HCT116 (cell line): ENCODE results near the gene TTBK1. TPM values are rescaled to one million over a fixed set of nuclear protein-coding genes. Genes with fewer than 3 reads are reported as not detected.

Experiments
- ATAC-seq: fragments of 200-7000 bp; cut with Tn5 transposase; 2 replicates; pipeline ENCODE4 v1.9.1; 2020; ENCODE audit warnings: mild to moderate bottlenecking, moderate library complexity
- BruUV-seq: library from RNA; stranded (reverse); fragments of 400-500 nt; replicated peaks from 2 replicates; lab custom pipeline; 2021; lab: Mats Ljungman, UMichigan
- CTCF ChIA-PET: fragments of 300-600 bp; sonication (Branson Sonifier 250); formaldehyde crosslinking; loops from one replicate; lab custom pipeline; 2021; ENCODE audit warnings: antibody characterized with exemption; lab: Charles Lee
- POLR2A ChIA-PET: fragments of 300-600, 350-600 bp; sonication (Branson Sonifier 250); formaldehyde crosslinking; loops from one replicate; lab custom pipeline; 2021; ENCODE audit warnings: antibody characterized with exemption; lab: Charles Lee
- RAD21 ChIA-PET, 2 experiments: fragments of 300-600 bp; sonication (Branson Sonifier 250); formaldehyde crosslinking; loops; one replicate each; lab custom pipeline; 2023; ENCODE audit warnings: low total read pairs in 2 of 2; ENCODE audit not compliant: uncharacterized antibody in 2 of 2, unreplicated experiment in 2 of 2, low non-redundant PET in 1 of 2; lab: Charles Lee
- DNase-seq: peaks from one replicate; pipeline ENCODE4 v3.0.0-alpha.2; 2010; ENCODE audit warnings: low read depth, low spot score
- H2AFZ ChIP-seq: fragments of 200-600 bp; shearing (Covaris generic), sonication (generic); 2 replicates; pipeline ENCODE4 v1.6.1; 2017; ENCODE audit warnings: low read depth, mixed run types, mixed read lengths, antibody characterized with exemption, low read length; ENCODE audit not compliant: poor library complexity, severe bottlenecking
- H3K27ac ChIP-seq: 2 replicates; pipeline ENCODE4 v1.5.1; 2012; ENCODE audit warnings: low read depth, low read length
- H3K27me3 ChIP-seq: fragments of 200-600 bp; sonication (generic); 2 replicates; pipeline ENCODE4 v1.6.1; 2016; ENCODE audit warnings: mixed run types, low read length, mixed read lengths; ENCODE audit not compliant: insufficient read depth
- H3K36me3 ChIP-seq, 2 experiments: fragments of 200-500 bp in 1 of 2; fragments of 200-600 bp in 1 of 2; sonication (Bioruptor generic) in 1 of 2; sonication (generic) in 1 of 2; 2 replicates each; pipeline versions ENCODE4 v1.5.1 to v1.6.1; 2014 to 2016; ENCODE audit warnings: low read length in 2 of 2, inconsistent platforms in 1 of 2, mixed read lengths in 1 of 2, mixed run types in 1 of 2; ENCODE audit not compliant: insufficient read depth in 2 of 2, control insufficient read depth in 1 of 2
- H3K4me1 ChIP-seq, 2 experiments: fragments of 200-600 bp in 1 of 2; sonication (generic) in 1 of 2; 2 replicates each; pipeline versions ENCODE4 v1.5.1 to v1.6.1; 2012 to 2017; ENCODE audit warnings: low read length in 2 of 2, inconsistent platforms in 1 of 2, mild to moderate bottlenecking in 1 of 2, mixed read lengths in 1 of 2, mixed run types in 1 of 2, moderate library complexity in 1 of 2; ENCODE audit not compliant: insufficient read depth in 2 of 2, control insufficient read depth in 1 of 2
- H3K4me2 ChIP-seq: fragments of 200-600 bp; sonication (generic); 2 replicates; pipeline ENCODE4 v1.6.1; 2017; ENCODE audit warnings: mixed run types, low read length, mixed read lengths
- H3K4me3 ChIP-seq, 2 experiments: fragments of 200-600 bp in 1 of 2; sonication (generic) in 1 of 2; replicated peaks in 1 of 2; 2 replicates each; pipeline ENCODE4 v1.5.1; 2011 to 2016; ENCODE audit warnings: low read length in 2 of 2, control low read depth in 1 of 2, low read depth in 1 of 2, mild to moderate bottlenecking in 1 of 2, mixed read lengths in 1 of 2, mixed run types in 1 of 2
- H3K79me2 ChIP-seq: fragments of 200-600 bp; sonication (generic); 2 replicates; pipeline ENCODE4 v1.6.1; 2017; ENCODE audit warnings: mild to moderate bottlenecking, mixed run types, low read length, moderate library complexity, mixed read lengths; ENCODE audit not compliant: insufficient read depth
- H3K9ac ChIP-seq: fragments of 200-600 bp; sonication (generic); 2 replicates; pipeline ENCODE4 v1.6.1; 2016; ENCODE audit warnings: low read length, mixed read lengths
- H3K9me2 ChIP-seq: fragments of 200-600 bp; sonication (generic), shearing (Covaris generic); 2 replicates; pipeline ENCODE4 v1.6.1; 2017; ENCODE audit warnings: mixed run types, mild to moderate bottlenecking, moderate library complexity; ENCODE audit not compliant: insufficient read depth
- H3K9me3 ChIP-seq, 2 experiments: fragments of 200-500 bp in 1 of 2; fragments of 200-600 bp in 1 of 2; sonication (Bioruptor generic) in 1 of 2; sonication (generic) in 1 of 2; 2 replicates each; pipeline ENCODE4 v1.6.1; 2014 to 2017; ENCODE audit warnings: low read length in 2 of 2, mixed read lengths in 2 of 2, inconsistent platforms in 1 of 2, low read depth in 1 of 2, mild to moderate bottlenecking in 1 of 2, mixed run types in 1 of 2, moderate library complexity in 1 of 2; ENCODE audit not compliant: control insufficient read depth in 1 of 2, insufficient read depth in 1 of 2
- H4K20me1 ChIP-seq: fragments of 200-600 bp; sonication (generic), shearing (Covaris generic); 2 replicates; pipeline ENCODE4 v1.6.1; 2017; ENCODE audit warnings: mixed run types, mild to moderate bottlenecking, moderate library complexity; ENCODE audit not compliant: insufficient read depth
- CEBPB ChIP-seq: IDR thresholded peaks from 2 replicates; pipeline ENCODE4 v1.6.1; 2012; ENCODE audit warnings: low read depth
- CTCF ChIP-seq, 3 experiments: fragments of 200-600 bp in 1 of 3; sonication (generic) in 1 of 3; IDR thresholded peaks in 2 of 3; conservative IDR thresholded peaks in 1 of 3; 2 replicates each; pipeline ENCODE4 v1.5.1; 2012 to 2017; ENCODE audit warnings: low read depth in 2 of 3, low read length in 2 of 3, antibody characterized with exemption in 1 of 3, borderline replicate concordance in 1 of 3, control low read depth in 1 of 3, mild to moderate bottlenecking in 1 of 3, mixed read lengths in 1 of 3, mixed run types in 1 of 3, moderate library complexity in 1 of 3; ENCODE audit not compliant: insufficient read depth in 1 of 3
- EZH2phosphoT487 ChIP-seq: fragments of 200-600 bp; IDR thresholded peaks from 2 replicates; pipeline ENCODE4 v1.6.1; 2018; ENCODE audit warnings: antibody characterized with exemption, borderline replicate concordance
- POLR2AphosphoS5 ChIP-seq: IDR thresholded peaks from 2 replicates; pipeline ENCODE4 v1.6.1; 2011; ENCODE audit warnings: mild to moderate bottlenecking, low read depth, low read length, moderate library complexity
- REST ChIP-seq: IDR thresholded peaks from 2 replicates; pipeline ENCODE4 v1.6.1; 2012; ENCODE audit warnings: low read depth
- SIN3A ChIP-seq: IDR thresholded peaks from 2 replicates; pipeline ENCODE4 v1.6.1; 2012; ENCODE audit warnings: low read depth
- SRF ChIP-seq: IDR thresholded peaks from 2 replicates; pipeline ENCODE4 v1.6.1; 2012; ENCODE audit warnings: low read depth
- ZBTB33 ChIP-seq: IDR thresholded peaks from 2 replicates; pipeline ENCODE4 v1.6.1; 2011; ENCODE audit warnings: mild to moderate bottlenecking, low read length, moderate library complexity; ENCODE audit not compliant: insufficient replicate concordance; ENCODE audit errors: extremely low read depth
- ZFX ChIP-seq: fragments of 450-650 bp; IDR thresholded peaks from 2 replicates; pipeline ENCODE4 v1.6.1; 2017
- intact Hi-C: fragments of 100-400 bp; cut with micrococcal nuclease; formaldehyde crosslinking; loops from 2 replicates; pipeline ENCODE4 v1.10.0; 2022
- total RNA-seq: library from RNA; stranded (reverse); gene quantifications from one replicate; pipeline ENCODE4 v1.2.1, GENCODE V29; 2021; ENCODE audit not compliant: unreplicated experiment

The TTBK1 gene
- total RNA-seq, 1 experiment from 2014 or later = not detected

GRCh38 chr6:43336382-43336781 lies 93.1 kb downstream of the TTBK1 start:
- ATAC-seq = no peak
- Histone ChIP-seq H3K4me1 (peaks cover 4 to 6% of the 10 kb centered on the region in 2 experiments; a peak in 3 of 4 replicates), H3K27ac (no peak overlapping the region), H3K9me2 (no peaks in the 10 kb centered on the region), H3K9ac (no peak overlapping the region), H3K9me3 (no peaks in the 10 kb centered on the region), H3K4me3 (no peak overlapping the region), H3K79me2 (no peaks in the 10 kb centered on the region), H3K27me3 (no peaks in the 10 kb centered on the region)
- ChIA-PET RAD21 (no interaction called here), POLR2A (no interaction called here), CTCF (no interaction called here)
- intact Hi-C loops = no loop called here
- BruUV-seq = no TSS peak
- no peak for TF ChIP-seq ZFX
- no peak for TF ChIP-seq POLR2AphosphoS5
- TF ChIP-seq EZH2phosphoT487 = no peak
- TF ChIP-seq CTCF (IDR thresholded peaks at IDR 0.05 in 2 of 3, conservative IDR thresholded peaks at IDR 0.05 in 1 of 3; ENCODE audit: borderline replicate concordance in 1 of 3, insufficient read depth in 1 of 3, low read depth in 2 of 3, low read length in 2 of 3) = no peak
- no peak for TF ChIP-seq SRF
- no peak for TF ChIP-seq SIN3A
- TF ChIP-seq REST = no peak
- no peak for TF ChIP-seq ZBTB33
- TF ChIP-seq CEBPB = no peak
- TF ChIP-seq, all 23 proteins: peak for 0
- Histone ChIP-seq H2AFZ (no peak overlapping the region), H4K20me1 (no peaks in the 10 kb centered on the region), H3K4me2 (no peak overlapping the region), H3K36me3 (peaks cover 0 to 10% of the 10 kb centered on the region in 2 experiments; a peak in 2 of 4 replicates)
- no peak for DNase-seq

Other genes starting within 250 kb of the TTBK1 start
- 64.8 TPM for gene MEA1, start 229.5 kb upstream of the TTBK1 start, total RNA-seq
- gene KLHDC3, start 229.2 kb upstream of the TTBK1 start, total RNA-seq = 67.2 TPM
- 63.4 TPM for gene RRP36, start 221.9 kb upstream of the TTBK1 start, total RNA-seq
- gene CUL7, start 189.6 kb upstream of the TTBK1 start, total RNA-seq = 34.1 TPM
- gene MRPL2, start 184.0 kb upstream of the TTBK1 start, total RNA-seq = 123 TPM
- 16.2 TPM for gene KLC4, start 183.8 kb upstream of the TTBK1 start, total RNA-seq
- 105 TPM for gene PTK7, start 167.2 kb upstream of the TTBK1 start, total RNA-seq
- 28.1 TPM for gene SRF, start 72.2 kb upstream of the TTBK1 start, total RNA-seq
- 36.5 TPM for gene CUL9, start 61.3 kb upstream of the TTBK1 start, total RNA-seq
- 117 TPM for gene DNPH1, start 14.0 kb upstream of the TTBK1 start, total RNA-seq
- gene SLC22A7, start 54.8 kb downstream of the TTBK1 start, total RNA-seq = not detected
- gene CRIP3, start 65.3 kb downstream of the TTBK1 start, total RNA-seq = not detected
- gene ZNF318, start 126.2 kb downstream of the TTBK1 start, total RNA-seq = 15.2 TPM
- gene ABCC10, start 184.1 kb downstream of the TTBK1 start, total RNA-seq = 29.9 TPM
- gene DLK2, start 212.1 kb downstream of the TTBK1 start, total RNA-seq = 1.6 TPM
- 45.2 TPM for gene TJAP1, start 234.1 kb downstream of the TTBK1 start, total RNA-seq